Trophoblast cell (in vitro differentiated cells and primary cell): ENCODE measurements around the gene CCNK. TPM values are rescaled to one million over a fixed set of nuclear protein-coding genes. Genes with fewer than 3 reads are reported as not detected.

ENCODE experiments used
- DNase-seq, 2 donors: peaks; one replicate each; pipeline ENCODE4 v3.0.0-alpha.2; 2016
- H2AFZ ChIP-seq: 2 replicates; pipeline ENCODE4 v1.6.1; 2013; ENCODE audit warnings: low read length, moderate library complexity, mild to moderate bottlenecking; ENCODE audit not compliant: insufficient read depth, poor library complexity
- H2AK5ac ChIP-seq: 2 replicates; pipeline ENCODE4 v1.6.1; 2013; ENCODE audit warnings: mild to moderate bottlenecking, low read length
- H2BK120ac ChIP-seq: 2 replicates; pipeline ENCODE4 v1.6.1; 2013; ENCODE audit warnings: low read length, mild to moderate bottlenecking, moderate library complexity; ENCODE audit not compliant: insufficient read depth, poor library complexity
- H2BK12ac ChIP-seq: 2 replicates; pipeline ENCODE4 v1.6.1; 2013; ENCODE audit warnings: mild to moderate bottlenecking, low read length, moderate library complexity
- H2BK5ac ChIP-seq: 2 replicates; pipeline ENCODE4 v1.6.1; 2013; ENCODE audit warnings: low read length, low read depth, moderate library complexity, mild to moderate bottlenecking; ENCODE audit not compliant: poor library complexity
- H3K14ac ChIP-seq: 2 replicates; pipeline ENCODE4 v1.6.1; 2013; ENCODE audit warnings: mild to moderate bottlenecking, low read length
- H3K18ac ChIP-seq: 2 replicates; pipeline ENCODE4 v1.6.1; 2013; ENCODE audit warnings: mild to moderate bottlenecking, low read length
- H3K23ac ChIP-seq: 2 replicates; pipeline ENCODE4 v1.6.1; 2013; ENCODE audit warnings: low read length
- H3K27ac ChIP-seq: 2 replicates; pipeline ENCODE4 v1.5.1; 2013; ENCODE audit warnings: low read depth, mild to moderate bottlenecking, inconsistent platforms, low read length, moderate library complexity
- H3K27me3 ChIP-seq: 2 replicates; pipeline ENCODE4 v1.6.1; 2013; ENCODE audit warnings: inconsistent platforms, mild to moderate bottlenecking, low read length, moderate library complexity; ENCODE audit not compliant: insufficient read depth
- H3K36me3 ChIP-seq, 2 experiments: 1 replicate in 1 of 2; 2 replicates in 1 of 2; pipeline ENCODE4 v1.6.1; 2013; ENCODE audit warnings: low read length in 2 of 2, mild to moderate bottlenecking in 2 of 2, moderate library complexity in 1 of 2; ENCODE audit not compliant: insufficient read depth in 2 of 2, control insufficient read depth in 1 of 2
- H3K4ac ChIP-seq: 2 replicates; pipeline ENCODE4 v1.6.1; 2013; ENCODE audit warnings: low read depth, mild to moderate bottlenecking, low read length, moderate library complexity
- H3K4me1 ChIP-seq, 2 experiments: 1 replicate in 1 of 2; 2 replicates in 1 of 2; pipeline ENCODE4 v1.6.1; 2013; ENCODE audit warnings: low read length in 2 of 2, mild to moderate bottlenecking in 2 of 2, moderate library complexity in 1 of 2; ENCODE audit not compliant: insufficient read depth in 2 of 2, control insufficient read depth in 1 of 2
- H3K4me2 ChIP-seq: 2 replicates; pipeline ENCODE4 v1.6.1; 2013; ENCODE audit warnings: inconsistent platforms, mild to moderate bottlenecking, low read length, moderate library complexity
- H3K4me3 ChIP-seq: 2 replicates; pipeline ENCODE4 v1.5.1; 2013; ENCODE audit warnings: mild to moderate bottlenecking, low read depth, low read length, inconsistent platforms
- H3K79me1 ChIP-seq: one replicate; pipeline ENCODE4 v1.6.1; 2013; ENCODE audit warnings: low read length
- H3K79me2 ChIP-seq: 2 replicates; pipeline ENCODE4 v1.6.1; 2013; ENCODE audit warnings: low read length, mild to moderate bottlenecking; ENCODE audit not compliant: control insufficient read depth, insufficient read depth, poor library complexity
- H3K9ac ChIP-seq: 2 replicates; pipeline ENCODE4 v1.6.1; 2013; ENCODE audit warnings: mild to moderate bottlenecking, low read length
- H3K9me3 ChIP-seq: 2 replicates; pipeline ENCODE4 v1.6.1; 2013; ENCODE audit warnings: low read depth, mild to moderate bottlenecking, control low read depth, inconsistent platforms, low read length; ENCODE audit not compliant: insufficient read depth
- H4K12ac ChIP-seq: 2 replicates; pipeline ENCODE4 v1.6.1; 2013; ENCODE audit warnings: low read depth, mild to moderate bottlenecking, low read length, moderate library complexity
- H4K8ac ChIP-seq: 2 replicates; pipeline ENCODE4 v1.6.1; 2013; ENCODE audit warnings: low read depth, mild to moderate bottlenecking, low read length, moderate library complexity
- H4K91ac ChIP-seq: one replicate; pipeline ENCODE4 v1.6.1; 2013; ENCODE audit warnings: low read depth, mild to moderate bottlenecking, low read length, moderate library complexity
- WGBS: extraction: QIAGEN DNeasy Blood & Tissue Kit; methylation state at CpG from one replicate; pipeline ENCODE4 v1.1.7; 2013; ENCODE audit warnings: missing lambda C conversion rate; ENCODE audit not compliant: insufficient read length, insufficient coverage; ENCODE audit errors: extremely low coverage; 5-methylcytosine and 5-hydroxymethylcytosine counted together
- polyA plus RNA-seq: library from polyadenylated mRNA; stranded (reverse); fragments of 200-250 nt; gene quantifications from 2 replicates; pipeline ENCODE4 v1.2.3, GENCODE V29; 2013

Gene CCNK
- polyA plus RNA-seq: 105 TPM in 2 replicates

- peak within 1 kb of the TSS; percentile 83 for H4K12ac ChIP-seq
- peak within 1 kb of the TSS; percentile 97 for H3K4me2 ChIP-seq
- H3K4ac ChIP-seq: peak within 1 kb of the TSS; percentile 95
- H3K9ac ChIP-seq: peak within 1 kb of the TSS; percentile 75
- peak within 1 kb of the TSS; percentile 88 for H4K91ac ChIP-seq
- peak within 1 kb of the TSS; percentile 30 for H2BK12ac ChIP-seq
- H2BK120ac ChIP-seq: peak within 1 kb of the TSS; percentile 44
- peak within 1 kb of the TSS; percentile 98 for H3K4me3 ChIP-seq
- peak within 1 kb of the TSS; percentile 77 for H2BK5ac ChIP-seq
- H2AK5ac ChIP-seq: peak within 1 kb of the TSS; percentile 74
- H3K79me2 ChIP-seq: peaks cover 27% of the 10 kb centered on the region
- peak within 1 kb of the TSS; percentile 91 for H3K18ac ChIP-seq
- peaks cover 3 to 11% of the 10 kb centered on the region in 2 experiments for H3K4me1 ChIP-seq
- no CpG with 5 or more reads among the region's 82 CpGs for WGBS
- H3K27me3 ChIP-seq: no peaks in the 10 kb centered on the region
- peak within 1 kb of the TSS; percentile 95 for H2AFZ ChIP-seq
- peaks cover 12% of the 10 kb centered on the region for H3K79me1 ChIP-seq
- no peak within 1 kb of the TSS for H3K23ac ChIP-seq
- H3K9me3 ChIP-seq: no peaks in the 10 kb centered on the region
- H3K14ac ChIP-seq: peak within 1 kb of the TSS; percentile 95
- H3K27ac ChIP-seq: peak within 1 kb of the TSS; percentile 91
- DNase-seq: peak; percentile 100
- no peaks in the 10 kb centered on the region for H3K36me3 ChIP-seq
- H4K8ac ChIP-seq: peak within 1 kb of the TSS; percentile 94
Observed at GRCh38 chr14:99480917-99481744, at the start of gene CCNK. TSS of gene CCNK (plus strand) at chr14:99481409. CDS start at chr14:99492678, 11,269 bp downstream.

GRCh38 chr14:99431986-99432385, 49.2 kb upstream of the CCNK start:
- H2BK120ac ChIP-seq: no peak overlapping the region
- no peak overlapping the region for H2AK5ac ChIP-seq
- H3K4me2 ChIP-seq: no peak overlapping the region
- no peak overlapping the region for H3K14ac ChIP-seq
- peaks cover 3% of the 10 kb centered on the region for H3K9me3 ChIP-seq
- no peak overlapping the region for H3K27ac ChIP-seq
- H3K4me1 ChIP-seq: peaks cover 19 to 21% of the 10 kb centered on the region in 2 experiments
- H2AFZ ChIP-seq: no peak overlapping the region
- H3K9ac ChIP-seq: no peak overlapping the region
- DNase-seq: no peak
- no peak overlapping the region for H4K12ac ChIP-seq
- no peak overlapping the region for H3K4ac ChIP-seq
- H3K36me3 ChIP-seq: peaks cover 14 to 32% of the 10 kb centered on the region in 2 experiments
- H3K79me2 ChIP-seq: peaks cover 6% of the 10 kb centered on the region
- H3K4me3 ChIP-seq: no peak overlapping the region
- H3K23ac ChIP-seq: no peak overlapping the region
- no peak overlapping the region for H3K18ac ChIP-seq
- no peak overlapping the region for H4K91ac ChIP-seq
- peaks cover 9% of the 10 kb centered on the region for H3K79me1 ChIP-seq
- H4K8ac ChIP-seq: no peak overlapping the region
- H2BK5ac ChIP-seq: no peak overlapping the region
- H2BK12ac ChIP-seq: no peak overlapping the region
- WGBS: no CpG with 5 or more reads among the region's 3 CpGs
- no peaks in the 10 kb centered on the region for H3K27me3 ChIP-seq

GRCh38 chr14:99432485-99432884, 48.7 kb upstream of the CCNK start:
- Histone ChIP-seq H3K27ac (no peak overlapping the region), H2AK5ac (no peak overlapping the region), H4K8ac (no peak overlapping the region), H3K18ac (no peak overlapping the region), H3K9me3 (peaks cover 3% of the 10 kb centered on the region), H3K79me1 (peaks cover 11% of the 10 kb centered on the region), H3K36me3 (peaks cover 14 to 37% of the 10 kb centered on the region in 2 experiments), H2AFZ (no peak overlapping the region), H3K4ac (no peak overlapping the region), H2BK12ac (no peak overlapping the region), H3K4me3 (no peak overlapping the region), H3K4me1 (peaks cover 21 to 25% of the 10 kb centered on the region in 2 experiments), H2BK120ac (no peak overlapping the region), H3K79me2 (peaks cover 8% of the 10 kb centered on the region), H2BK5ac (no peak overlapping the region), H3K4me2 (no peak overlapping the region), H4K12ac (no peak overlapping the region), H4K91ac (no peak overlapping the region), H3K27me3 (no peaks in the 10 kb centered on the region), H3K9ac (no peak overlapping the region), H3K23ac (no peak overlapping the region), H3K14ac (no peak overlapping the region)
- no peak for DNase-seq
- WGBS: no CpG with 5 or more reads among the region's 1 CpG

- no peak overlapping the region for H4K8ac ChIP-seq
- H3K18ac ChIP-seq: no peak overlapping the region
- no peak overlapping the region for H2BK120ac ChIP-seq
- H4K91ac ChIP-seq: no peak overlapping the region
- H3K79me2 ChIP-seq: peaks cover 3% of the 10 kb centered on the region
- H3K4ac ChIP-seq: no peak overlapping the region
- H3K4me3 ChIP-seq: no peak overlapping the region
- peaks cover 14 to 29% of the 10 kb centered on the region in 2 experiments for H3K36me3 ChIP-seq
- no CpG with 5 or more reads among the region's 4 CpGs for WGBS
- no peak for DNase-seq
- H3K23ac ChIP-seq: no peak overlapping the region
- H3K14ac ChIP-seq: no peak overlapping the region
- H3K27ac ChIP-seq: no peak overlapping the region
- H3K27me3 ChIP-seq: no peaks in the 10 kb centered on the region
- H3K4me2 ChIP-seq: no peak overlapping the region
- H4K12ac ChIP-seq: no peak overlapping the region
- no peak overlapping the region for H2AK5ac ChIP-seq
- peaks cover 3% of the 10 kb centered on the region for H3K9me3 ChIP-seq
- no peak overlapping the region for H3K9ac ChIP-seq
- peaks cover 12 to 13% of the 10 kb centered on the region in 2 experiments for H3K4me1 ChIP-seq
- H2BK12ac ChIP-seq: no peak overlapping the region
- peaks cover 3% of the 10 kb centered on the region for H3K79me1 ChIP-seq
- no peak overlapping the region for H2AFZ ChIP-seq
- H2BK5ac ChIP-seq: no peak overlapping the region
Observed at GRCh38 chr14:99435327-99435726, 45.9 kb upstream of the CCNK start.
